Transverse colon (tissue), 4 donors: ENCODE results near the gene RNF224. TPM values are rescaled to one million over a fixed set of nuclear protein-coding genes. Genes with fewer than 3 reads are reported as not detected.

ENCODE experiments used
- DNase-seq: peaks from one replicate; pipeline ENCODE4 v3.0.0-alpha.2; 2019
- H3K27ac ChIP-seq, 4 donors: fragments of 200-600 bp; sonication (generic); 2 replicates each; pipeline ENCODE4 v1.5.1; 2016 to 2018; ENCODE audit warnings: inconsistent platforms in 4 of 4
- H3K27me3 ChIP-seq: fragments of 200-600 bp; sonication (generic); 2 replicates; pipeline ENCODE4 v1.5.1; 2017; ENCODE audit warnings: inconsistent platforms
- H3K36me3 ChIP-seq, 4 donors: fragments of 200-600 bp; sonication (generic); 2 replicates each; pipeline ENCODE4 v1.5.1; 2017 to 2019; ENCODE audit warnings: inconsistent platforms in 4 of 4
- H3K4me1 ChIP-seq, 4 donors: fragments of 200-600 bp; sonication (generic); 2 replicates each; pipeline ENCODE4 v1.5.1; 2017 to 2020; ENCODE audit warnings: inconsistent platforms in 4 of 4
- H3K4me3 ChIP-seq, 4 donors: fragments of 200-600 bp; sonication (generic); 1 replicate in 1 of 4; 2 replicates in 3 of 4; pipeline versions ENCODE4 v1.5.1 to v1.6.1; 2017 to 2019; ENCODE audit warnings: inconsistent platforms in 4 of 4
- H3K9me3 ChIP-seq, 2 donors: fragments of 200-600 bp; sonication (generic); 2 replicates each; pipeline ENCODE4 v1.5.1; 2017 to 2019; ENCODE audit warnings: inconsistent platforms in 2 of 2
- EP300 ChIP-seq: sonication (generic); formaldehyde crosslinking; IDR thresholded peaks from one replicate; pipeline ENCODE4 v1.6.1; 2017; ENCODE audit warnings: antibody characterized with exemption, low read depth
- POLR2A ChIP-seq: fragments of 450-650 bp; IDR thresholded peaks from one replicate; pipeline ENCODE4 v1.6.1; 2016; ENCODE audit warnings: antibody characterized with exemption, mild to moderate bottlenecking, moderate library complexity
- POLR2AphosphoS5 ChIP-seq, 3 donors: sonication (generic); formaldehyde crosslinking; IDR thresholded peaks; one replicate each; pipeline ENCODE4 v1.6.1; 2016; ENCODE audit warnings: antibody characterized with exemption in 3 of 3
- WGBS, 2 donors: methylation state at CpG; one replicate each; pipeline ENCODE4 v1.1.5; 2018; ENCODE audit warnings: low coverage in 1 of 2; 5-methylcytosine and 5-hydroxymethylcytosine counted together
- in situ Hi-C, 4 donors: fragments of 200-750 bp; cut with MboI; loops; one replicate each; pipeline versions ENCODE4 v1.15.0 to v1.15.1; 2017; ENCODE audit warnings: low sequenced_read_pairs in 3 of 4, low pct_ligation_motif_present in 1 of 4, low pct_unique_long_range_greater_than_20kb in 1 of 4
- intact Hi-C: fragments of 100-400 bp; cut with DNase I; formaldehyde crosslinking; loops from one replicate; pipeline ENCODE4 v1.15.1; 2023; ENCODE audit warnings: low total_unique reads
- total RNA-seq, 4 donors: library from RNA; depleted of rRNA; stranded (reverse); fragments of >200 nt; gene quantifications; one replicate each; pipeline ENCODE4 v1.1.0, GENCODE V29; 2016
- TF ChIP-seq, protein P1 (sequence below), 5 experiments: fragments of 200-600 bp in 3 of 5; fragments of 450-650 bp in 2 of 5; sonication (generic) in 3 of 5; IDR thresholded peaks; 1 replicate in 2 of 5; 2 replicates in 3 of 5; pipeline ENCODE4 v1.5.1; 2016 to 2017; ENCODE audit warnings: antibody characterized with exemption in 5 of 5, inconsistent platforms in 3 of 5, mild to moderate bottlenecking in 2 of 5, moderate library complexity in 1 of 5

RNF224 gene
- total RNA-seq, 4 donors from 2014 or later: not detected

DNA sequence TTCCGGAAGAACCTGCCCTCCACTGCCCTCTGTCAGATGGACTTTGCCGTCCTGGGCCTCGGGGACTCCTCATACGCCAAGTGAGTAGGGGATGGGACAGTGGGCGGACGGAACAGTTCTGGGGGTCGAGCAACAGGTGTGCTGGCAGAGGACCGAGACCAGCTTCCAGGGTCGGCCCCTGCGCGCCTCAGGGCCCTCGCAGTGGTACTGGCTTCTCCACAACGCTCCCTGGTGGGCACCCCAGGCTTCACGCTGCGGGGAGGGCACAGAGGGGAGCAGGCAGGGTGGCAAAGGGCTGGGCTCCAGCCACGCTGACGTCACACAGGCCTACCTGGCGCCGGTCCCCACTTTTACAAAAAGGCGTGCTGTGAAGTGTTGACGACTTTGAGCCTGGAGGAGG lies 14.8 kb upstream of the RNF224 start:
- Histone ChIP-seq H3K9me3 (no peaks in the 10 kb centered on the region), H3K4me1 (peaks cover 0 to 10% (median 8%) of the 10 kb centered on the region in 4 donors), H3K27ac (no peak overlapping the region), H3K27me3 (no peaks in the 10 kb centered on the region), H3K4me3 (no peak overlapping the region), H3K36me3 (no peaks in the 10 kb centered on the region)
- no peak for DNase-seq
- TF ChIP-seq EP300: no peak
- no peak for TF ChIP-seq POLR2AphosphoS5 (IDR thresholded peaks at IDR 0.05)
- TF ChIP-seq, protein P1, sequence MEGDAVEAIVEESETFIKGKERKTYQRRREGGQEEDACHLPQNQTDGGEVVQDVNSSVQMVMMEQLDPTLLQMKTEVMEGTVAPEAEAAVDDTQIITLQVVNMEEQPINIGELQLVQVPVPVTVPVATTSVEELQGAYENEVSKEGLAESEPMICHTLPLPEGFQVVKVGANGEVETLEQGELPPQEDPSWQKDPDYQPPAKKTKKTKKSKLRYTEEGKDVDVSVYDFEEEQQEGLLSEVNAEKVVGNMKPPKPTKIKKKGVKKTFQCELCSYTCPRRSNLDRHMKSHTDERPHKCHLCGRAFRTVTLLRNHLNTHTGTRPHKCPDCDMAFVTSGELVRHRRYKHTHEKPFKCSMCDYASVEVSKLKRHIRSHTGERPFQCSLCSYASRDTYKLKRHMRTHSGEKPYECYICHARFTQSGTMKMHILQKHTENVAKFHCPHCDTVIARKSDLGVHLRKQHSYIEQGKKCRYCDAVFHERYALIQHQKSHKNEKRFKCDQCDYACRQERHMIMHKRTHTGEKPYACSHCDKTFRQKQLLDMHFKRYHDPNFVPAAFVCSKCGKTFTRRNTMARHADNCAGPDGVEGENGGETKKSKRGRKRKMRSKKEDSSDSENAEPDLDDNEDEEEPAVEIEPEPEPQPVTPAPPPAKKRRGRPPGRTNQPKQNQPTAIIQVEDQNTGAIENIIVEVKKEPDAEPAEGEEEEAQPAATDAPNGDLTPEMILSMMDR (IDR thresholded peaks at IDR 0.05): no peak
- no peak for TF ChIP-seq POLR2A
- in situ Hi-C loops (loop anchor here in 1 of 4 donors (25.0 kb wide), 1 partner anchor 100 kb away; the partner anchor contains the start of gene DPP7), intact Hi-C loops (no loop called here)
- WGBS, 2 donors: 75% methylated on average over 21 of the region's 21 CpGs; no CpG with 5 or more reads in 1 of the 2 donors

DNA sequence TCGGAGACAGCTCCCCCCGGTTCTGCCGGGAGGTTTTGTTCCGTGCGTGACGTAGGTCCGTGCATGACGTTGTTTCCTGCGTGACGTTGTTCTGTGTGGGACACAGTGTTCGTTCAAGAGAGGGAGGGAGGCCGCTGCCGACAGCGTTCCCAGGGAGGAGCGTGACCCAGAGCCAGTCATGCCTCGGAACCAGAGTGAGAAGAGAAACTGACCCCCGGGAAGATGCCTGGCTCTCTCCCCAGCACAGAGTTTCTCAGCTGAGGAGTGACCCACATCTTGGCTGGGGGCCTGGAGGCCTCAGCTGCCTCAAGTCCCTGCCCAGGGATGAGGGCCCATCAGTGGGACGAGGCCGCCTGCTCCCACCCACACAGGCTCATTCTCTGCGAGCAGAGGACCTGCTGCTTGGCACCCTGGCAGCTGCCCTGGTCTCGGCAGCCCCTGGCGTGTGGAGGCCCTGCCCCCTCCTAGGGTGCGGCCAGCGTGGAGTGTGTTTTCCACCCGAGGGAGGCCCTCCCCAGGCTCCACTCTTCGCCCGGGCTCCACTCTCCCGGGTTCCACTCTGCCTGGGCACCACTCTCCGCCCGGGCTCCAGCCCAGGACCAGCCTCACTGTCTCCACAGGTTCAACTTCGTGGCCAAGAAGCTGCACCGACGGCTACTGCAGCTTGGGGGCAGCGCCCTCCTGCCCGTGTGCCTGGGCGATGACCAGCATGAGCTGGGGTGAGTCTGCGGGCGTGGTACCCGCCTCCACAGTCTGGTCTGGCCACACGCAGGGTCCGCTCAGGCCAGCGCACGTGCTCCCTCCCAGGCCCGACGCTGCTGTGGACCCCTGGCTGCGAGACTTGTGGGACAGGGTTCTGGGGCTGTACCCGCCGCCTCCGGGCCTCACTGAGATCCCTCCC lies 13.9 kb upstream of the RNF224 start:
- DNase-seq: no peak
- Histone ChIP-seq H3K4me1 (peaks cover 0 to 19% (median 16%) of the 10 kb centered on the region in 4 donors), H3K27me3 (no peaks in the 10 kb centered on the region), H3K9me3 (no peaks in the 10 kb centered on the region), H3K36me3 (no peaks in the 10 kb centered on the region), H3K27ac (no peak overlapping the region), H3K4me3 (no peak overlapping the region)
- intact Hi-C loops: no loop called here
- TF ChIP-seq POLR2A (no peak), POLR2AphosphoS5 (IDR thresholded peaks at IDR 0.05) (no peak)
- TF ChIP-seq, protein P1 (IDR thresholded peaks at IDR 0.05): peak in 1 of 5 experiments; percentile 10
- 88% methylated on average over 49 of the region's 49 CpGs; no CpG with 5 or more reads in 1 of the 2 donors for WGBS, 2 donors
- in situ Hi-C loops: loop anchor here in 1 of 4 donors (25.0 kb wide), 1 partner anchor 101 kb away; the partner anchor contains the start of gene DPP7

DNA sequence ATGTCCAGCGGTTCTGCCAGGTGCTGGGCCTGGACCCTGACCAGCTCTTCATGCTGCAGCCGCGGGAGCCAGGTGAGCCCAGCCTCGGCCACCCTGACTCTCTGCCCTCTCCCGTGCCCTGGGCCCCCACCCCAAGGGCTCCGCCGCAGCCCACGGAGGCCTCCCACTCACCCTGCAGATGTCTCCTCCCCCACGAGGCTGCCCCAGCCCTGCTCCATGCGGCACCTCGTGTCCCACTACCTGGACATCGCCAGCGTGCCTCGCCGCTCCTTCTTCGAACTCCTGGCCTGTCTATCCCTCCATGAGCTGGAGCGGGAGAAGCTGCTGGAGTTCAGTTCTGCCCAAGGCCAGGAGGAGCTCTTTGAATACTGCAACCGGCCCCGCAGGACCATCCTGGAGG lies 12.7 kb upstream of the RNF224 start:
- Histone ChIP-seq H3K27ac (no peak overlapping the region), H3K9me3 (no peaks in the 10 kb centered on the region), H3K4me1 (peaks cover 0 to 25% (median 24%) of the 10 kb centered on the region in 4 donors), H3K27me3 (no peaks in the 10 kb centered on the region), H3K36me3 (no peaks in the 10 kb centered on the region), H3K4me3 (no peak overlapping the region)
- TF ChIP-seq POLR2A (no peak), EP300 (no peak)
- no peak for DNase-seq
- intact Hi-C loops (no loop called here), in situ Hi-C loops (loop anchor here in 1 of 4 donors (25.0 kb wide), 1 partner anchor 102 kb away; the partner anchor contains the start of gene DPP7)
- 91% methylated on average over 19 of the region's 19 CpGs; no CpG with 5 or more reads in 1 of the 2 donors for WGBS, 2 donors

DNA sequence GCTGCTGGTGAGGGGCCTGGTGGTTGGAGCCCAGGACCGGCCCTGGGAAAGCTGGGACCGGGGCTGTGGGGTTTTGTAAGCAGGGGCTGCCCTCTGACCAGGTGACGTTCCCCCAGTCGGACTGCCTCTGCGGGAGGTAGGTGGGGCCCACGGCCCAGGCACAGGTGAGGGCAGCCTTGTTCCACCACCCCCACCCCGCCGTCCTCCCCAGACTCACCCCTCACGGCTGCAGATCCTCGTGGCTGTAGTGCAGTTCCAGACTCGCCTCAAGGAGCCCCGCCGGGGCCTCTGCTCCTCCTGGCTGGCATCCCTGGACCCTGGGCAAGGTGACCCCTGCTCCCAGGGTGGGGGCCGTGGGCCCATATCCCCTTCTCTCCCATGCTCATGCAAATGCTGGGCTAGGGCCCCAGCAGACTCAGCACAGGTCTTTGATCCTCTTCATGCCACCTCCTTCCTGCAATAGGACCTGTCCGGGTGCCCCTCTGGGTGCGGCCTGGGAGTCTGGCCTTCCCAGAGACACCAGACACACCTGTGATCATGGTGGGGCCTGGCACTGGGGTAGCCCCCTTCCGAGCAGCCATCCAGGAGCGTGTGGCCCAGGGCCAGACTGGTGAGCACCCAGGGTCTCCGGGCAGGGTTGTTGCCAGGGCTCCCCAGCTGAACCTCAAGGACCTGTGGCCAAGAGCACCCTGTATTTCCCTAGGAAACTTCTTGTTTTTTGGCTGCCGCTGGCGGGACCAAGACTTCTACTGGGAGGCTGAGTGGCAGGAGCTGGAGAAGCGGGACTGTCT lies 11.9 kb upstream of the RNF224 start:
- no peak for DNase-seq
- no peak overlapping the region for H3K4me3 ChIP-seq
- no peaks in the 10 kb centered on the region for H3K36me3 ChIP-seq
- H3K27me3 ChIP-seq: no peaks in the 10 kb centered on the region
- TF ChIP-seq, protein P1 (IDR thresholded peaks at IDR 0.05): no peak
- no peak for TF ChIP-seq EP300
- no peak for TF ChIP-seq POLR2AphosphoS5 (IDR thresholded peaks at IDR 0.05)
- no peak for TF ChIP-seq POLR2A
- intact Hi-C loops (no loop called here), in situ Hi-C loops (loop anchor here in 1 of 4 donors (25.0 kb wide), 1 partner anchor 103 kb away; the partner anchor contains the start of gene DPP7)
- no peak overlapping the region for H3K27ac ChIP-seq
- H3K9me3 ChIP-seq: no peaks in the 10 kb centered on the region
- H3K4me1 ChIP-seq: peaks cover 0 to 25% (median 24%) of the 10 kb centered on the region in 4 donors
- 90 to 94% methylated on average over 2 to 15 of the region's 22 CpGs for WGBS, 2 donors
